HG02970 (cell line): ENCODE measurements around the gene TMEM238L.

ENCODE experiments used
- ATAC-seq: cut with Tn5 transposase; IDR thresholded peaks from one replicate; pipeline ENCODE4 v1.9.1; 2021; ENCODE audit warnings: mild to moderate bottlenecking, moderate library complexity, moderate number of reproducible peaks; ENCODE audit not compliant: unreplicated experiment, low FRiP score

TMEM238L gene

DNA sequence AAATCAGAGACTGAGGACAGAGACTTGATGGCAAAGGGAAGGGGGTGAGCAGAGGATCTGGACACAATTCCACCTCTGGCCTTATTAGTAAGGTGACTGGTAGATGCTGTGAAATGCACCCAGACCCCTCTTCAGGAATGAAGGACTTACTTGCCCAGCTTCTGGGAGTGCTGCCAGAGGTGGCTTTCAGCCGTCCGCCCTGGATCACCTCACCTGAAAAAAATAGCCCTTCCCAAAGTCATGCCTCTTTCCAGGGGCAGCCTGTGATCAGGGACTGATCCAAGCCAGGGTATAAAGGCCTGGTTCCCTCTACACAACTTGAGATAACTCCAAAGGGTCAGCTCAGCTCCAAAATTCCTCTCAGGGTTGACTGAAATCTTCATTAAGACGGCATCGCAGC is 53.7 kb downstream of the TMEM238L start:
- ATAC-seq, result no peak

- no peak for ATAC-seq
Observed at GRCh38 chr17:10748531-10749181, 55.2 kb downstream of the TMEM238L start.

DNA sequence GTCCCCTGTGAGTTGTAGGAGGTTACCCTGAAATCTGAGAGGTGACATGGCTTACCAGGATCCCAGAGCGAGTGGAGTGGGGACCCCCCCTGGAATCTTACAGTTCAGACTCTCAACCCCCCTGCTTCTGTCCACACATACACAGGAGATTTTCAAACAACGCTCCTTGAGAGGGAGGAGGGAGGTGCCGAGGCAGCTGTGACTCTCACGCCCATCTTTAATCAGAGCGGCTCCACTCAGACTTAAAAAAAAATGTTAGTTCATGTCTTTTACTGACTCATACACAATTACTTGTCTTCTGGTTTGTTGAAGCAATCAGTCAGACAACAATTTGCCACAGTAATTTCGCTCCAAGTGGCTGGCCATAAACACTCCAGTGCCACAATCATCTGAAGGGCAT is 58.7 kb downstream of the TMEM238L start:
- no peak for ATAC-seq
